Midbrain (tissue), 1 donor: ENCODE measurements around the gene ZNF576.
"Not testable (repeated sequence)": the region's sequence is repeated elsewhere in the genome, so short reads cannot be mapped to it uniquely, and the experiment has no call there.

Experiments
- DNase-seq: peaks from one replicate; lab custom pipeline; 2025; lab: John Stamatoyannopoulos, UW

Gene ZNF576

GRCh38 chr19:43575156-43575950 lies 21.0 kb upstream of the ZNF576 start, which contains the start of the genes PINLYP and XRCC1:
TSS of gene PINLYP (plus strand) at chr19:43575801. CDS start at chr19:43577192, 1,391 bp downstream.
TSS of gene XRCC1 (minus strand) at chr19:43575527. CDS start at chr19:43575458, 69 bp downstream.
- DNase-seq = peak; percentile 96

GRCh38 chr19:43575955-43576878 lies 20.2 kb upstream of the ZNF576 start:
- DNase-seq = no peak

DNA sequence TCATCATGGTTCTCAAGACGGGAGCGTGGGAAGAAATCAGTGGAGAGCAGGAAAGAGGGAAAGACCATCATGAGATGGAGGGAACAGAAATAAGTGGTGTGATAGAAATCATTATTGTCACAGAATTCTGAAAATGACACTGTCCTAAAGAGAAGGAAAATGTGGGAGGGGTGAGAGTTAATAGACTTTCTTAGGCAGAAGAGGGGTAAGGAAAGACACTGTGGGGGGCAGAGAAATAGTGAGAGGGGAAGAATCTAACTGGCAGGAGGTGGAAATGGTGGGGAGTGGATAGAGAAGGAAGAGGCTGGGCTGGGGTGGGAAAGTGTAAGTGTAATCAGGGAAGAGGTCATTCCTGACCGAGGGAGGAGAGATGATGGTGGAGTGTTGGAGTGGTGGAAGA lies 17.6 kb upstream of the ZNF576 start:
- no peak for DNase-seq

DNA sequence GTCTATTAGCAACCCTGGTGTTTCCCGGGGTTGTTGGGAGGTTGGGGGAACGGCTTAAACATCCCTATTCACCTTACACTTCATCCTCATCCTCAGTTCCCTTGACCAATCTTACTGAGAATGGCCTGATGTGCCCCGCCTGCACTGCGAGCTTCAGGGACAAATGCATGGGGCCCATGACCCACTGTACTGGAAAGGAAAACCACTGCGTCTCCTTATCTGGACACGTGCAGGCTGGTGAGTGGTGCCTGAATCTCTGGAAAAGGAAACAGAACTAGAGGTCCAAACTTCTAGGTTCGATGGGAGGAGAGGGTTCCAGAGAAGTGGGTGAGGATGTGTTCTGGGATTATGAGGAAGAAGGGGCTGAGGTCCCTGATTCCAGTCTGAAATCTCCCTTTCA lies 14.9 kb upstream of the ZNF576 start:
- no peak for DNase-seq

DNA sequence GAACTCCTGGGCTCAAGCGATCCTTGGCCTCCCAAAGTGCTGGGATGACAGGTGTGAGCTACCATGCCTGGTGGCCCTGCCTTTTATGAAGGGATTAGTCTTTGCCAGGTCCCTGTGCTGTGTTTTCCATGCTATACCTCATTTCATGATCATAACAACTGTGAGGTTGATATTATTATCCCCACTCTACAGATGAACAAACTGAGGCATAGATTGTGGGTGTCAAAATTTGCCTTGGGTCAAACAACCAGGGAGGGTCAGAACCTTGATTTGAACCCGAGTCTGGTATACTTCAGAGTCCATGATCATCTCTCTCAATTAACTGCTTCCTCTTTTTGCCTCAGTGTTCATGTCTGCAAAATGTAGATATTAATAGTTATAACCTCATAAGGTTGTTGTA lies 13.9 kb upstream of the ZNF576 start:
- DNase-seq = no peak

GRCh38 chr19:43584484-43584883 lies 11.9 kb upstream of the ZNF576 start:
- no peak for DNase-seq

DNA sequence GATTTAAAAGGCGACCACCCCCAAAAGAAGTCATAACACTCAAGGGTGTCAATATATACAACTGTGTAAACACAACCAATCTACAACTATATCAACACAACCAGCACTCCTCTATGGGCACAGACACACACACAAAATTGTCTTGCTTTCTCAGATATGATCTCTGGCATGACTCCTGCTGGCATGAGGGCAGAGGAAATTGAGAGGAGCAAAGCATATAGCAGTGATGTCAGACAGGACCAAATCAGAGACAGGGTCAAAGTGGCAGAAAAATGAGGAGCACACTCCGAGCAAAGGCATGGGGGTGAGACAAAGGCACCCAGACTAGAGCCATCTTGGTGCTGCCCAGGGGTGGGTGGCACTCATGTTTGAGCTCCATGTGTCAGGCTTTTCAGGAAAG lies 10.0 kb upstream of the ZNF576 start:
- no peak for DNase-seq

- not testable (repeated sequence) for DNase-seq
Measured at GRCh38 chr19:43587029-43587428, 9.4 kb upstream of the ZNF576 start.

- DNase-seq = no peak
Measured at GRCh38 chr19:43589277-43589676, 7.1 kb upstream of the ZNF576 start.

GRCh38 chr19:43589678-43590077 lies 6.7 kb upstream of the ZNF576 start:
- no peak for DNase-seq

- no peak for DNase-seq
Measured at GRCh38 chr19:43591904-43592772, 4.3 kb upstream of the ZNF576 start.

- DNase-seq = no peak
Measured at GRCh38 chr19:43592800-43593350, 3.5 kb upstream of the ZNF576 start.

DNA sequence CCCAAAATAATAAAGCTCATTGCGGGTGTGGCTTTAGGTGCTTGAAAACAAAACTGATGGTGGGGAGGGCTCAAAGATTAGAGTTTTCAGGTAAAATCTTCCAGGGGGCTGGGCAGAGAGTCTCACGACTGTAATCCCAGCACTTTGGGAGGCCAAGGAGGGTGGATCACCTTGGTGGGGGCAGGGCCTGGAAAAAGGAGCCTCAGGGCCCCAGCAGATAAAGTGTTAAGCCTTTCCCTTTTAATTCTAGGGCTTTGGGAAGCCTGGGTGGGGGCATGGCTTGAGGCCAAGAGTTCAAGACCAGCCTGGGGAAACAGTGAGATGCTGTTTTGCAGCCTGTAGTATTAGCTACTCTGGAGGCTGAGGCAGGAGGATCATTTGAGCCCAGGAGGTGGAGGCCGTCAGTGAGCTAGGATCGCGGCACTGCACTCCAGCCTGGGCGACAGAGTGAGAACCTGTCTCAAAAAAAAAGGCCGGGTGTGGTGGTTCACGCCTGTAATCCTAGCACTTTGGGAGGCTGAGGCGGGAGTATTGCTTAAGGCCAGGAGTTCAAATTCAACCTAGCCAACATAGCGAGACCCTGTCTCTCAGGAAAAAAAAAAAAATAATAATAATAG lies 2.2 kb upstream of the ZNF576 start:
- DNase-seq = no peak

GRCh38 chr19:43594710-43595604 lies 1.4 kb upstream of the ZNF576 start:
- DNase-seq = no peak

- DNase-seq = peak; percentile 32
Measured at GRCh38 chr19:43595605-43595998, 793 bp upstream of the ZNF576 start.

DNA sequence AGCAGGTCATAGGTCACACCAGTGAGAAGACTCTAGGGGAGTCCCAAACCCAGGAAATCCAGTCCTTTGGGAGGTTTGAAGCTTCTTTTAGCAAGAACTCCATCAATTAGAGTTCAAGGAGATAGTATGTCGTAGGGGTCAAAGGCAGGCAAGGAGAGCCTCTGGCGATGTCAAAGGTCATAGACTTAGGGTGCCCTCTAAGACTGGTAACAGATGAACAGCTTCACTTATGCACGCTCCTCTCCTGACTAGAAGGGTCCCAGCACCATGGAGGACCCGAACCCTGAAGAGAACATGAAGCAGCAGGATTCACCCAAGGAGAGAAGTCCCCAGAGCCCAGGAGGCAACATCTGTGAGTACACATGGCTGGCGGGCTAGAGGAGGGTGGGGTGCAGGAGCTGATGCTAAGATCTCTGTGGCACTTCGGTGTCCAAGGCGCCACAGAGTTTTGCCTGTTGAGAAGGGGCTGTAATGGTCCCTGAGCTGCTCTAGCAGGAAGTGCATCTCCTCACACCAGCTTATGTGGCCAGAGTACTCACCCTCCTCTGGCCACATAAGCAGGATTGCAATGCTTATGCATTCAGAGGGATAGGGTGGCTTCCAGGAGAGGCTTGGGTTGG lies 557 bp downstream of the ZNF576 start:
- no peak for DNase-seq

DNA sequence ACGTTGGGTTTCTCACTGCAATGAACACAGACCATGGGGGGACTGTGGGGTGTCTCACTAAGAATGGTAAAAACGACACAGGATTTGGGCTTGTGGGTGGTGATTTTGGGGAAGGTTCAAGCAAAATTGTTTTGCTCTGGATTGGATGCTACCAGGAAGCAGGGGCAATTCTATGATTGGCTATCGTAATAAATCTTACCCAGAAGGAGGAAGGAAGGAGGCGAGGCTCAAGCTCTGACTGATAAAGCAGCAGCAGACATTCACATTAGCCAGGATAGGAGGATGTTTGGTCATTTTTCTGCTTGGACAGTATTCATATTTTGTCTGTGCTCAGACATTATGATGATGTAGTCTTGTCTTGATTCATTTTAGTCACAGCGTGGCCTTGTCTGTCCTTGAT lies 1.5 kb downstream of the ZNF576 start:
- no peak for DNase-seq

GRCh38 chr19:43598445-43599240 lies 2.2 kb downstream of the ZNF576 start:
- DNase-seq = no peak
